ENCODE data around the gene SLC25A29.

Gene SLC25A29

DNA sequence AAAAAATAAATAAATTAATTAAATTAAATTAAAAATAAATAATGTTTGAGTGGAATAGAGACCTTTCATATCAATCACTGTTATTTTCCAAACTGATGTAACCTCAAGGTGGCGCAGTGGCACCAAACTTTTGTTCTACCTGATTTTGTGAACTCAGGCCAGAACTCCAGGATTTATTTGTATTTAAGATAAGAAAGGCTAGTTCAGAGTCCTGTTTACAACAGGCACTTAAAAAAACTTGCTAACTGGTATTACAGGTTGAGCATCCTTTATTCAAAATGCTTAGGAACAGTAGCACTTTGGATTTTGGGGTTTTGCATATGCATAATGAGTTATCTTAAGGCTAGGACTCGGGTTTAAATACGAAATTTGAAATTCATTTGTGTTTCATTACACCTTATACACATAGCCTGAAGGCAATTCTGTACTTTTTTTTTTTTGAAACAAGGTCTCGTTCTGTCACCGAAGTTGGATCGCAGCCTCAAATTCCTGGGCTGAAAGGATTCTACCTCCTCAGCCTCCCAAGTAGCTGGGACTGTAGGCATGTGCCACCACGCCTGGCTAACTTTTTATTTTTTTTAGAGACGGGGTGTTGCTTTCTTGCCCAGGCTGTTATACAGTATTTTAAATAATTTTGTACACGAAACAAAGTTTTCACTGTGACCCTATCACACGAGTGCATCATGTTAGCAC is 34.9 kb downstream of the SLC25A29 start:
- no peak overlapping the region for H3K4me3 ChIP-seq (ENCODE audit: low read depth, low read length)
- peak; percentile 37 for DNase-seq (ENCODE audit: low read depth)
- TF ChIP-seq CTCF (IDR thresholded peaks at IDR 0.05; ENCODE audit: low read depth, low read length) (peak; percentile 39), MYC (IDR thresholded peaks at IDR 0.05; ENCODE audit: low read depth, low read length) (no peak), MAX (IDR thresholded peaks at IDR 0.05; ENCODE audit: low read depth, low read length) (no peak), POLR2A (IDR thresholded peaks at IDR 0.05; ENCODE audit: extremely low read depth, insufficient read length) (no peak)

GRCh38 chr14:100268591-100269207 is 37.5 kb downstream of the SLC25A29 start:
- TF ChIP-seq MYC (IDR thresholded peaks at IDR 0.05; ENCODE audit: low read depth, low read length) (no peak), POLR2A (IDR thresholded peaks at IDR 0.05; ENCODE audit: extremely low read depth, insufficient read length) (no peak), MAX (IDR thresholded peaks at IDR 0.05; ENCODE audit: low read depth, low read length) (no peak), CTCF (IDR thresholded peaks at IDR 0.05; ENCODE audit: low read depth, low read length) (no peak)
- H3K4me3 ChIP-seq (ENCODE audit: low read depth, low read length): no peak overlapping the region
- DNase-seq (ENCODE audit: low read depth): no peak

DNA sequence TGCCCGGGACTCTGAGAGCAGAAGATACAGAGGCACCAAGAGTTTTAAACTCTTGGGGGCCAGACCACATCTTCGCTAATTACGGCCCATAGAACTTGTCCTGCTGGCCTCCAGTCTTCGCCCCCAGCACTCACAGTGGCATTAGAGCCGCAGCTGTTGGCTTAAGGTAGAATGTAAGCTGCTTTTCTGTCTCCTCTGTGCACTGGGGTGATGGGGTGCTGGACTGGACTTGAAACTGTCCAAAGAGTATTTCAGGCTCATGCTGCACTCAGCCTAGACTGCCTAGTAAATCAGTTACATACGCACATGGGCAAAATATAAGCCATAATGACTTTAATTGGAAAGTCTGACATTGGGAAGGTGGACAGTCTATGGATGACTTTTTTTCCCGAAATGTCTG is 38.3 kb downstream of the SLC25A29 start:
- DNase-seq (ENCODE audit: low read depth): no peak

GRCh38 chr14:100263141-100263540 is 43.1 kb downstream of the SLC25A29 start:
- no peak for DNase-seq (ENCODE audit: low read depth)
- TF ChIP-seq MAX (IDR thresholded peaks at IDR 0.05; ENCODE audit: low read depth, low read length) (no peak), CTCF (IDR thresholded peaks at IDR 0.05; ENCODE audit: low read depth, low read length) (no peak), POLR2A (IDR thresholded peaks at IDR 0.05; ENCODE audit: extremely low read depth, insufficient read length) (no peak), MYC (IDR thresholded peaks at IDR 0.05; ENCODE audit: low read depth, low read length) (no peak)
- no peak overlapping the region for H3K4me3 ChIP-seq (ENCODE audit: low read depth, low read length)

More for the DNA sequence above, 38.3 kb downstream of the SLC25A29 start:
- TF ChIP-seq CTCF (IDR thresholded peaks at IDR 0.05; ENCODE audit: low read depth, low read length): no peak
- TF ChIP-seq MYC (IDR thresholded peaks at IDR 0.05; ENCODE audit: low read depth, low read length): no peak
- no peak for TF ChIP-seq POLR2A (IDR thresholded peaks at IDR 0.05; ENCODE audit: extremely low read depth, insufficient read length)
- TF ChIP-seq MAX (IDR thresholded peaks at IDR 0.05; ENCODE audit: low read depth, low read length): no peak
- no peak overlapping the region for H3K4me3 ChIP-seq (ENCODE audit: low read depth, low read length)

- no peak overlapping the region for H3K4me3 ChIP-seq (ENCODE audit: low read depth, low read length)
- no peak for DNase-seq (ENCODE audit: low read depth)
- TF ChIP-seq POLR2A (IDR thresholded peaks at IDR 0.05; ENCODE audit: extremely low read depth, insufficient read length): no peak
- TF ChIP-seq MYC (IDR thresholded peaks at IDR 0.05; ENCODE audit: low read depth, low read length): no peak
- TF ChIP-seq MAX (IDR thresholded peaks at IDR 0.05; ENCODE audit: low read depth, low read length): no peak
Observed at GRCh38 chr14:100262545-100262944, 43.7 kb downstream of the SLC25A29 start.

DNA sequence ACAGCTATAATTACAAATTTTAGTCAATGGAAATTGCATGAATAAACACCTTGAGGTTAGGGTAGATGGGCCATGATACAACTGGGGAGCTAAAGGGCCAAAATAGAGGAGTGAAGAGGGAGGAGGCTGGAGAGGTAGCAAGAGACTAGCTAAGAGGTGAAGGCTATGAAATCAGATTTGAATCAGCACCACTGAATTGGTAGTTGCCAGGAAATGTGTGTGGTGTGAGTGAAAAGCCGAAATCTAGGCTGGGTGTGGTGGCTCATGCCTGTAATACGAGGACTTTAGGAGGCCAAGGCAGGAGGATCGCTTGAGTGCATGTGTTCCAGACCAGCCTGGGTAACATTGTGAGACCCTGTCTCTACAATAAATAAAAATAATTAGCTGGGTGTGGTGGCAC is 44.6 kb downstream of the SLC25A29 start:
- H3K4me3 ChIP-seq (ENCODE audit: low read depth, low read length): no peak overlapping the region
- TF ChIP-seq MYC (IDR thresholded peaks at IDR 0.05; ENCODE audit: low read depth, low read length): no peak
- no peak for TF ChIP-seq CTCF (IDR thresholded peaks at IDR 0.05; ENCODE audit: low read depth, low read length)
- TF ChIP-seq POLR2A (IDR thresholded peaks at IDR 0.05; ENCODE audit: extremely low read depth, insufficient read length): no peak
- no peak for TF ChIP-seq MAX (IDR thresholded peaks at IDR 0.05; ENCODE audit: low read depth, low read length)
- no peak for DNase-seq (ENCODE audit: low read depth)
